Panc1 (cell line): ENCODE results near the gene OXT. TPM values are rescaled to one million over a fixed set of nuclear protein-coding genes. Genes with fewer than 3 reads are reported as not detected.
A peak's percentile ranks its signal among the peaks of the same experiment; 100 is the strongest.

Source experiments
- ATAC-seq: fragments of 200-7000 bp; cut with Tn5 transposase; 2 replicates; pipeline ENCODE4 v1.9.1; 2020; ENCODE audit warnings: mild to moderate bottlenecking, moderate library complexity
- BruUV-seq: library from RNA; stranded (reverse); fragments of 400-500 nt; replicated peaks from 2 replicates; lab custom pipeline; 2021; lab: Mats Ljungman, UMichigan
- CTCF ChIA-PET: fragments of 300-600 bp; sonication (Branson Sonifier 250); formaldehyde crosslinking; loops from one replicate; lab custom pipeline; 2022; ENCODE audit warnings: antibody characterized with exemption; lab: Charles Lee
- POLR2A ChIA-PET: fragments of 300-600 bp; sonication (Branson Sonifier 250); formaldehyde crosslinking; loops from one replicate; lab custom pipeline; 2022; ENCODE audit warnings: antibody characterized with exemption; lab: Charles Lee
- DNase-seq: peaks from one replicate; pipeline ENCODE4 v3.0.0-alpha.2; 2010; ENCODE audit warnings: low read depth, low spot score
- H3K27ac ChIP-seq: 2 replicates; pipeline ENCODE4 v1.5.1; 2011; ENCODE audit warnings: mild to moderate bottlenecking, low read length, inconsistent platforms
- H3K27me3 ChIP-seq: fragments of 200-500 bp; sonication (Bioruptor generic); 2 replicates; pipeline ENCODE4 v1.6.0; 2014; ENCODE audit warnings: low read length, inconsistent platforms; ENCODE audit not compliant: control insufficient read depth, insufficient read depth
- H3K36me3 ChIP-seq: fragments of 200-500 bp; sonication (Bioruptor generic); 2 replicates; pipeline ENCODE4 v1.5.1; 2014; ENCODE audit warnings: inconsistent platforms, mild to moderate bottlenecking, low read length, moderate library complexity; ENCODE audit not compliant: control insufficient read depth, insufficient read depth
- H3K4me1 ChIP-seq: 2 replicates; pipeline ENCODE4 v1.5.1; 2011; ENCODE audit warnings: inconsistent platforms, mild to moderate bottlenecking, low read length, moderate library complexity; ENCODE audit not compliant: control insufficient read depth, insufficient read depth
- H3K4me3 ChIP-seq, 2 experiments: 2 replicates each; pipeline ENCODE4 v1.5.1; 2011 to 2012; ENCODE audit warnings: low read depth in 2 of 2, low read length in 2 of 2, mild to moderate bottlenecking in 2 of 2, inconsistent platforms in 1 of 2, moderate library complexity in 1 of 2
- H3K9me3 ChIP-seq: fragments of 200-500 bp; sonication (Bioruptor generic); 2 replicates; pipeline ENCODE4 v1.5.1; 2014; ENCODE audit warnings: low read depth, mild to moderate bottlenecking, inconsistent platforms, low read length, moderate library complexity; ENCODE audit not compliant: control insufficient read depth, insufficient read depth
- CTCF ChIP-seq: fragments of 450-650 bp; IDR thresholded peaks from 2 replicates; pipeline ENCODE4 v1.5.1; 2017; ENCODE audit warnings: mild to moderate bottlenecking
- POLR2AphosphoS5 ChIP-seq: IDR thresholded peaks from 2 replicates; pipeline ENCODE4 v1.6.1; 2012; ENCODE audit warnings: mild to moderate bottlenecking, low read depth, low read length, moderate library complexity
- REST ChIP-seq, 2 experiments: IDR thresholded peaks; 2 replicates each; pipeline ENCODE4 v1.6.1; 2011 to 2012; ENCODE audit warnings: low read depth in 2 of 2, control low read depth in 1 of 2, low read length in 1 of 2, mild to moderate bottlenecking in 1 of 2, moderate library complexity in 1 of 2; ENCODE audit not compliant: insufficient read depth in 1 of 2
- SIN3A ChIP-seq: IDR thresholded peaks from 2 replicates; pipeline ENCODE4 v1.6.1; 2012; ENCODE audit warnings: low read depth, mild to moderate bottlenecking, low read length, moderate library complexity, borderline replicate concordance; ENCODE audit not compliant: insufficient read depth
- TCF7L2 ChIP-seq: IDR thresholded peaks from 2 replicates; pipeline ENCODE4 v1.6.1; 2011; ENCODE audit warnings: mild to moderate bottlenecking, low read depth, low read length, inconsistent platforms
- in situ Hi-C: cut with HindIII; loops from 2 replicates; pipeline ENCODE4 v1.10.0; 2016; ENCODE audit warnings: low sequenced_read_pairs, low pct_unique_long_range_greater_than_20kb
- intact Hi-C: fragments of 100-400 bp; cut with micrococcal nuclease; formaldehyde crosslinking; loops from one replicate; pipeline ENCODE4 v1.10.0; 2022; ENCODE audit not compliant: unreplicated experiment
- total RNA-seq: library from RNA; stranded (reverse); gene quantifications from one replicate; pipeline ENCODE4 v1.2.1, GENCODE V29; 2021; ENCODE audit not compliant: unreplicated experiment

Gene OXT
- total RNA-seq, 1 experiment from 2014 or later, result not detected

- no peak overlapping the region for H3K27ac ChIP-seq
- no peaks in the 10 kb centered on the region for H3K4me1 ChIP-seq
- ATAC-seq, result no peak
- POLR2A ChIA-PET, result no interaction called here
- intact Hi-C loops, result no loop called here
- no peak overlapping the region for H3K4me3 ChIP-seq
- in situ Hi-C loops, result no loop called here
- no peaks in the 10 kb centered on the region for H3K27me3 ChIP-seq
- no TSS peak for BruUV-seq
- no peak for DNase-seq
- CTCF ChIA-PET, result interaction anchor here (0.6 kb wide), 1 partner anchor 223 kb away, joined by 4 read pairs; no protein-coding TSS in a partner anchor
- TF ChIP-seq CTCF (no peak), SIN3A (no peak), POLR2AphosphoS5 (no peak), TCF7L2 (no peak), REST (IDR thresholded peaks at IDR 0.05; ENCODE audit: insufficient read depth in 1 of 2, low read depth in 2 of 2, low read length in 1 of 2) (no peak)
- H3K36me3 ChIP-seq, result no peaks in the 10 kb centered on the region
- no peaks in the 10 kb centered on the region for H3K9me3 ChIP-seq
Measured at GRCh38 chr20:3093861-3094361, 22.5 kb downstream of the OXT start.

GRCh38 chr20:3094848-3095629, 23.6 kb downstream of the OXT start:
- Histone ChIP-seq H3K9me3 (no peaks in the 10 kb centered on the region), H3K4me3 (no peak overlapping the region), H3K36me3 (no peaks in the 10 kb centered on the region), H3K27me3 (no peaks in the 10 kb centered on the region), H3K27ac (no peak overlapping the region), H3K4me1 (no peaks in the 10 kb centered on the region)
- in situ Hi-C loops, result no loop called here
- ChIA-PET CTCF (no interaction called here), POLR2A (no interaction called here)
- TF ChIP-seq REST (IDR thresholded peaks at IDR 0.05; ENCODE audit: insufficient read depth in 1 of 2, low read depth in 2 of 2, low read length in 1 of 2) (no peak), CTCF (no peak), SIN3A (no peak), POLR2AphosphoS5 (no peak), TCF7L2 (no peak)
- no TSS peak for BruUV-seq
- DNase-seq, result no peak
- ATAC-seq, result peak; percentile 36; the same call in 1 of the 2 replicates
- intact Hi-C loops, result no loop called here
